ENCODE results near the gene SPATA17. TPM values are rescaled to one million over a fixed set of nuclear protein-coding genes. Genes with fewer than 3 reads are reported as not detected.

SPATA17 gene
- total and polyA plus RNA-seq, 2 experiments from 2014 or later: 1.00 to 2.9 TPM

- no peaks in the 10 kb centered on the region for H3K36me3 ChIP-seq (replicated peaks; ENCODE audit: insufficient read depth, low read depth)
- WGBS (ENCODE audit: low lambda C conversion rate, missing lambda C conversion rate): 89% methylated on average over 2 of the region's 2 CpGs
- peak; percentile 43 for DNase-seq (ENCODE audit: low spot score)
- H3K9me3 ChIP-seq (ENCODE audit: low read depth): no peaks in the 10 kb centered on the region
- no peaks in the 10 kb centered on the region for H3K27me3 ChIP-seq
- H3K9me2 ChIP-seq (replicated peaks; ENCODE audit: insufficient read depth): no peaks in the 10 kb centered on the region
- H4K20me1 ChIP-seq (ENCODE audit: insufficient read depth, poor library complexity, severe bottlenecking): no peaks in the 10 kb centered on the region
- H3K4me2 ChIP-seq: no peak overlapping the region
- H3K27ac ChIP-seq: no peak overlapping the region
- H3K4me3 ChIP-seq: no peak overlapping the region
- no peak overlapping the region for H2AFZ ChIP-seq
- TF ChIP-seq EZH2 (IDR thresholded peaks at IDR 0.05; ENCODE audit: borderline replicate concordance) (no peak), EZH2phosphoT487 (IDR thresholded peaks at IDR 0.05; ENCODE audit: low read depth, severe bottlenecking, unreplicated experiment) (no peak), CTCF (IDR thresholded peaks at IDR 0.05; ENCODE audit: poor library complexity) (peak; percentile 87)
- no peaks in the 10 kb centered on the region for H3K79me2 ChIP-seq
- H3K4me1 ChIP-seq (ENCODE audit: insufficient read depth): no peaks in the 10 kb centered on the region
These were observed 116.1 kb downstream of the SPATA17 start for GRCh38 chr1:217747156-217747769.

- H3K4me2 ChIP-seq: no peak overlapping the region
- no peaks in the 10 kb centered on the region for H4K20me1 ChIP-seq (ENCODE audit: insufficient read depth, poor library complexity, severe bottlenecking)
- no peaks in the 10 kb centered on the region for H3K27me3 ChIP-seq
- H3K9me3 ChIP-seq (ENCODE audit: low read depth): no peaks in the 10 kb centered on the region
- no peak overlapping the region for H3K27ac ChIP-seq
- H3K4me1 ChIP-seq (ENCODE audit: insufficient read depth): no peaks in the 10 kb centered on the region
- no peaks in the 10 kb centered on the region for H3K9me2 ChIP-seq (replicated peaks; ENCODE audit: insufficient read depth)
- no peak overlapping the region for H2AFZ ChIP-seq
- no peak overlapping the region for H3K4me3 ChIP-seq
- H3K36me3 ChIP-seq (replicated peaks; ENCODE audit: insufficient read depth, low read depth): no peaks in the 10 kb centered on the region
- no peak for DNase-seq (ENCODE audit: low spot score)
- no peak for TF ChIP-seq CTCF (IDR thresholded peaks at IDR 0.05; ENCODE audit: poor library complexity)
- no peak for TF ChIP-seq EZH2phosphoT487 (IDR thresholded peaks at IDR 0.05; ENCODE audit: low read depth, severe bottlenecking, unreplicated experiment)
- TF ChIP-seq EZH2 (IDR thresholded peaks at IDR 0.05; ENCODE audit: borderline replicate concordance): no peak
- H3K79me2 ChIP-seq: no peaks in the 10 kb centered on the region
These were observed 138.6 kb downstream of the SPATA17 start for GRCh38 chr1:217769768-217770167.

GRCh38 chr1:217770918-217771317 lies 139.8 kb downstream of the SPATA17 start:
- TF ChIP-seq EZH2 (IDR thresholded peaks at IDR 0.05; ENCODE audit: borderline replicate concordance) (no peak), EZH2phosphoT487 (IDR thresholded peaks at IDR 0.05; ENCODE audit: low read depth, severe bottlenecking, unreplicated experiment) (no peak), CTCF (IDR thresholded peaks at IDR 0.05; ENCODE audit: poor library complexity) (no peak)
- no peaks in the 10 kb centered on the region for H3K27me3 ChIP-seq
- DNase-seq (ENCODE audit: low spot score): no peak
- no peaks in the 10 kb centered on the region for H3K9me2 ChIP-seq (replicated peaks; ENCODE audit: insufficient read depth)
- WGBS (ENCODE audit: low lambda C conversion rate, missing lambda C conversion rate): 80% methylated on average over 3 of the region's 3 CpGs
- H3K9me3 ChIP-seq (ENCODE audit: low read depth): no peaks in the 10 kb centered on the region
- H3K27ac ChIP-seq: no peak overlapping the region
- H3K4me2 ChIP-seq: no peak overlapping the region
- H2AFZ ChIP-seq: no peak overlapping the region
- H3K4me3 ChIP-seq: no peak overlapping the region
- H3K4me1 ChIP-seq (ENCODE audit: insufficient read depth): no peaks in the 10 kb centered on the region
- H3K79me2 ChIP-seq: no peaks in the 10 kb centered on the region
- no peaks in the 10 kb centered on the region for H3K36me3 ChIP-seq (replicated peaks; ENCODE audit: insufficient read depth, low read depth)
- no peaks in the 10 kb centered on the region for H4K20me1 ChIP-seq (ENCODE audit: insufficient read depth, poor library complexity, severe bottlenecking)

All from hepatocyte (in vitro differentiated cells).